ENCODE results near the gene ERICH2.
"Not testable (repeated sequence)": the region's sequence is repeated elsewhere in the genome, so short reads cannot be mapped to it uniquely, and the experiment has no call there.

Gene ERICH2, protein sequence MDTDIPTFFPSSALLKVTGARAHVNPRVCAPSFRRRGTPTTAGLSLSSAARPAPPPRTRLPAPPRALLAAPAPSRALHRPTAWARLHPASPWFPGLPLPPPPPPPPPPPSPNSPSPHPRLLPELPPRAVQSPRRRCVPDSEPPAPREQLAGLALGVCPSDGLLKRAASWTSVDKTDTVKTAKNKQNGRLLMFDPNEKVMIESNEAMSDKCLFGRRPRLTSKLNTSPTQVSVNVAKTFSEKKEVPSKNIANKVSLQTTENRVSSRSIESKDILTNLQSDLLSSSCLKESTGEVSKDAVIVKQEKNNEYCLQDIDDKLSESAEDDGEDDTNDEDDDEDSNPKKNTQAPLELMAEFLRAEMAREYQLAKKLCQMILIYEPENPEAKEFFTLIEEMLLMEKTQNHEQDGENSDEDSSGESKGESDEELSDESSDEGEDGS

DNA sequence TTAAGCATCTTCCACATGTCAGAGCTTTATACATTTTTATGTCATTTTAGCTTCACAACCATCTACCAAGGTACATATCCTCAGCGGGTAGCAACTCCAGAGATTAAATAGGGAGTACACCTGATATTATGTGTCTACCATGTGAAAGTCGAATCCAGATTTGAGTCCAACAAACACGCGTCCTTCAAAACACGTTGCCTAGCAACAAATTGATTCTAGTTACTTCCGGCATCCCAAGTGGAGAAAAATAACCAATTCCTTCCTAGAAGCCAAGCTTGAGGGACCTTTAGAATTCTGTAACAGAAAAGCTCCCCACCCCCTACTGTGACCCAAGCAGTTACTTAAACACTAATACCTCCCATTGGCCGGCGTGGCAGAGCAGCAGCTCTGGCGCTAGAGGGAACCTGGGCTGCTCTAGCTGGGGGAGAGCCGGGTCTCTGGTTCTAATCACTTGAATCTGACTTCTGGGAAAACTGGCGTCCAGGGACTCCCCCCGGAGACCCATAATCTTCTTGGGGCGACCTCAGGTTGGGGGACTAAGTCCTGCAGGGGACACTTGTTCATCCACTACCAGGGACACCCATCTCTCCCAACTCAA lies at the start of gene ERICH2:
ERICH2 (plus strand) TSS at position 371 of the 598 bp plus-strand sequence. CDS start 304 bp downstream, outside the sequence.
- peak; percentile 97 for DNase-seq

DNA sequence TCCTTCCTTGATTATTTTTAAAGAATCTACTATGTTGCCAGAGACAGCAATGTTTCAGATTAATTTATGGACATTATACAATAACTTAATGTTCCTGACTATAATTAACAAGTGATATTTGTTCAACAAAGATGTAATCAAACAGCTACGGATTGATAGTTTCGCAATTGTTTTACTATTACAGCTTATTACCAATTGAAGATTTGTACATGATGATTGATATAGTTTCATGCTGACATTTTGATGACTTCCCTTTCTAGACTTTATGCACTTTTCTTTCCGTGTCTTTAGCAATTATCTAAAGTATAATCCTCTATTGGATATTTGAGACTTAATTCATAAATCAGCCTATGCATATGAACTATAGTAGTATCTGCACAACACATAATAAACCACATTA lies 48.5 kb upstream of the ERICH2 start:
- DNase-seq = no peak

- DNase-seq = no peak
Observed at GRCh38 chr2:170722301-170722700, 47.9 kb upstream of the ERICH2 start.

DNA sequence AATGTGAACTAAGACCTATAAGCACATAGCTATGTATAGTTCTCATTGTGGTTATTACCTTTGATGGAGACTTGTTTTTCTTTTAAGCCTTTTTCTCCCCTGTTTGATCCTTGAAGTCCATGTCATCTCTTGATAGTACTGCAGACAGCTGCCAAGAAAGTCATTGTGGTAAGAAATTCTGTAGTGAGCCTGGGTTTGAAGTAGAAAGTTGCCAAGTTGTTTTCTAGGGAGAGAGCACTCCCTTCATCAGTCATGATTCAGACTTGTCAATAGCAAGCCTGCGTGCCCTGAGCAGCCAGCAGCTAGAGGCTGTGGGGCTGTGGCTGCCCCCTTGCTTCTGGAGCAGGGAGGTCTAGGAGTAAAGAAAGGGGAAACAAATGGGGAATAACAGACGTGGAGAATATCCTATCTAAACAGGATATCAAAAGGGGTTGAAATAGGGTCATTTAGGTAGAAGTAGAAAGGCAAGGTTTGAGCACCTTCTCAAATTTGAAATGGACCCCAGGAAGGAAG lies 46.7 kb upstream of the ERICH2 start:
- DNase-seq = no peak

DNA sequence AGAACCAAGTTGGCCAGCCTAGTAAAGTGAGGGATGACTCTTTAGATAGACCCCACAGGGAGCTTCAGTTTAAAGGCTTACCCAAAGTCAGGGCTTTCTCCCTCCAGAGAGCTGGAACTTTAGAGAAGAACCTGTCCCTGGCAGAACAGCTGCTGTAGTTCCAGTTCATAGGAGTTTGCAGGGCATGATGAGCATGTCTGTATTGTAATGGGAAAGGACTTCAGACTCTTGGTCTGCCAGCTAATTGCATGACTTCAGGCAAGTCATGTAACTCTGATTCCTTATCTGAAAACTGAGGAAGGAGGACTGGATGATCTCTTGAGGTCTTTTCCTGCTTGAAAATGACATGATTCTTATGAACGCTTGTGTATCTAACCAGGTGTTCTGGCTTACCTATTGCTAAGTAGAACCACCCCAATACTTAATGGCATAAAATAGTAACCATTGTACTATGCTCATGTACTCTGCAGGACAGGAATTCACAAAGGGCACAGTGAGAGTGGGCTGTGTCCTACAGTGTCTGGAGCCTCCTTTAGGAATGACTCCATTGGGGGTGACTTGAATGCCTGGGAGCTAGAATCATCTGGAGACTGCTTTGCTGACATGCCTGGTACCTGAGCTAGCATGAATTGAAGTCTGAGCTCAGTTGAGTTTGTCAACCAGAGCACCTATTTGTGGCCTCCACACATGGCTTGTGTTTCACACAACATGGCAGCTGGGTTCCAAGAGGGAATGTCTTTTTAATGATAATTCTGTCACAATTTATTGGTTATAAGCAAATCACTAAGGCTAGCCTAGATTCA lies 36.2 kb upstream of the ERICH2 start:
- no peak for DNase-seq

GRCh38 chr2:170734601-170735000 lies 35.6 kb upstream of the ERICH2 start:
- DNase-seq = not testable (repeated sequence)

DNA sequence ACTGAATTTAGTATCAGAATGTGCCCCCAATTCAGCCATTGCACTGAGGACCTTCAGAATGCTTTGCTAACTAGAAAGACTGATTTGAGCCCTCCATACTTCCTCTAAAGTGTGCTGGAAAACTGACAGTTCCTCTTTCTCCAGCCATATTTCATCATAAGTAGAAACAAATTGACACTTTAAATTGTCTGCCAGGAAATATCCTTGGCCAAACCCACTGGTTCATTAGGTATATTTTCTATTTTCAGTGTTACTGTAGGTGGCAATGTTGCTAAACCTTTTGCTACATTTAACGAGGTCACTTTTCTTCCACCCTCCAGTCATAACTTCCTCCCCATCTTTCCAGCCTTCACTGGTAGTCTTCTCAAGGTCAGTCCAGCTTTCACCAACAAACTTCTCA lies 33.5 kb upstream of the ERICH2 start:
- peak; percentile 28 for DNase-seq

DNA sequence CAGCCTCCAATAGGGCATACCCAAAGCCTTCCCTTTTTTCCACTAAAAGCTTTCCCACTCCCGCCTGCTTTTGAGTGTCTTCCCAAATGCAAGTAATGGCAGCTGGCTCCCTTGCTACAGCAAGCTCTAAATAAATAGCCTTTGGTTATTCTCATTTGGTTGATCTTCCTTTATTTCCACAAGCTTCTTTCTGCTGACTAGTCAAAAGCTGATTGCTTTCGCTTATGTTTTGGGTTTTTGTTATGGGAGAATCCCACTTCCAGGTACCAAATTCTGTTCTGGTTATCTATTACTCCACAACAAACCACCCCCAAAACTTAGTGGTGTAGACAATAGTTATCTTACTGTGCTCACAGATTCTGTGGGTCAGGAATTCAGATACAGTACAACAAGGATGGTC lies 32.8 kb upstream of the ERICH2 start:
- no peak for DNase-seq

DNA sequence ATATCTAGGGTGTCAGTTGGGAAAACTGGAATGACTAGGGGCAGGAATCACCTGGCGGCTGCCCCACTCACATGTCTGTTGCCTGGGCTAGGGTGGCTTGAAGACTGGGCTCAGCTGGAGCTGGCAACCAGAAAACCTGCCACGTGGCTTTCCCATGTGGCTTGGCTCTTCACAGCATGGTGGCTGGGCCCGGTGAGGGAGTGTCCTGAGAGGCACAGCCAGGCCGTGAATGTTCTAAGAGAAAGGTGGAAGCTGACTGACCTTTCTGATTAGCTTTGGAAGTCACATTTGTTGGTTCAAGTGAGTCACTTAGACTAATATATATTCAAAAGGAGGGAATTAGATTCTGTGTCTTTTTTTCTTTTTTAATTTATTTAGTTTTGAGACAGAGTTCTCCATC lies 32.4 kb upstream of the ERICH2 start:
- DNase-seq = no peak

GRCh38 chr2:170739048-170739447 lies 31.1 kb upstream of the ERICH2 start:
- DNase-seq = no peak

DNA sequence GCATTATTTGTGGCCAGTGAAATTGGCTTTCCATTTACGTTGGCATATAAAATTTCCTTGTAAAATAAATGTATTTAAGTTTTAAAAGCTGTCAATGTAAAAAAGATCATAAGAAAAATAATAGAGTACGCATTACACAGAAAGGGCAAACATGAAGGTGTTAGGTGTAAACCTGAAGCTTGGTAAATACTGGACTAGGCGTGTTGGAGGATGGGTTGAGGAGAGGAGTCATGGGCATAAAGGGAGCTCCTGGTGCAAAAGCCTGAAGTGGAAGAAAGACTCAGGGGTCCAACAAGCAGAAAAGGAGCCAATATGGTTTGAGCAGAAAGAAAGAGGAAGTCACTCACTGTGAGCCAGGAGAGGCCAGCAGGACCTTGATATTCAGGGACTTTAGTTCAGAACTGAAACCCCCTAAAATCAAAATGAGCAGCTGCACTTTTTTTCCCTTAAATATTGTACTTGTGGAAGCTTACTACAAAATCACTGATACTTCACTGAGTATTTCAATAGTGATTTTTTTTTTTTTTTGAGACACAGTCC lies 30.6 kb upstream of the ERICH2 start:
- no peak for DNase-seq

DNA sequence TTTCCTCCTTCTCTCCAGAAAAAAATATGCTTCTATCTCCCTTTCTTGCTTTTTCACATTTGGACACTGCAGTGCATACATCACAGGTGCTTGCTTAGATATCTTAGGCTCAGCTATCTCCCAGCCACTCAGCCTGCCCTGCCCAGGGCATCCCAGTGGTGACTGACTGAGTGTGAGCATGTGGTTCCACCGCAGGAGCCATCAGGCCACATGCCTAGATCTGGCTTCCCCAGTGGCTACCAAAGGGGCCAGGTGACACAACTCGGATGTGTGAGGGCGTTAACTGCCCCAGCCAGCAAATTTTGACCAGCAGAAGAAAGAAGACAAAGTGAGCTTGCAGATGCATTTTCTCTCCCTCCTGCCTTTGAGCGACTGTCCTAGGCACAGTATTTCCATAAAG lies 29.5 kb upstream of the ERICH2 start:
- DNase-seq = no peak

DNA sequence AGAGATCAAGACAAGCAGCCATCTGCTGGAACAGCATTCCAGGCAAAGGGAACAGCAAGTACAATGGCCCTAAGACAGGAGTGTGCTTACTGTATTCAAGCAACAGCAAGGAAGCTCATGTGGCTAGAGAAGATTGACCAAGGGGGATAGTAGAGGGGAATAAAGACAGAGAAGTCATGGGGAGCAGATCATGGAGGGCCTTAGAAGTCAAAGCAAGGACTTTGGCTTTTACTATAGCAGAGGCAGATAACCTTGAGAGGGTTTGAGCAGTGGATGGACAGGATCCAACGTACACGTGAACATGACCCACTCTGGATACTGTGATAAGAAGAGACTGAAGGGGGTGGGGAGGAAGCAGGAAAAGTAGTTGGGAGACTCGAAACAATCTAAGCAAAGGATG lies 28.2 kb upstream of the ERICH2 start:
- no peak for DNase-seq

- DNase-seq = no peak
Observed at GRCh38 chr2:170742896-170743529, 27.2 kb upstream of the ERICH2 start.

DNA sequence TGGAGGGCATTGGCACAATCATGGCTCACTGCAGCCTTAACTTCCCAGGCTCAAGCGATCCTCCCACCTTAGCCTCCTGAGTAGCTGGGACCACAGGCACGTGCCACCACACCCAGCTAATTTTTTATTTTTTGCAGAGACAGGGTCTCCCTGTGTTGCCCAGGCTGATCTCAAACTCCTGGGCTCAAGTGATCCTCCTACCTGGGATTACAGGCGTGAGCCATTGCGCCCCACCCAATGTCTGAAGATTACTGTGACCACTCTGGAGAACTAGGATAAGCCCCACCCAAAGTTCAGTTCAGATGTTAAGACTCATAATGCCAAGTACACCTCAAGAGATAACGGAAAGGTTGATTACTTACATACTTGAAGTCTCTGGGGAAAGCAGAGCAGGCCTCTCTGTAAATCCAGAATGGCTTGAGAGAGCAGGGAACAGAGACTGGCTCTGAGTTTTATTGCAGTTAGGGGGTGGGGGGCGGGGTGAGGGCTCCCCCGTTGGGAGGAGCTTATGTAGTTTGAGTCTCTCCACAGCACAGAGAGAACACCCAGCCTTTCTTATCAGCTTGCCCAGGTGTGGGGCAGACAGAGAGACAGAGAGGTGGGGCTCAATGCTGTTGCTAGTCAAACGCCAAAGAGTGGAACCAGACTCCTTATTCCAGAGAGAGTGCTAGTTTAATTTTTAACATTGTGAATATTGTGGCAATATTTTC lies 26.5 kb upstream of the ERICH2 start:
- no peak for DNase-seq

DNA sequence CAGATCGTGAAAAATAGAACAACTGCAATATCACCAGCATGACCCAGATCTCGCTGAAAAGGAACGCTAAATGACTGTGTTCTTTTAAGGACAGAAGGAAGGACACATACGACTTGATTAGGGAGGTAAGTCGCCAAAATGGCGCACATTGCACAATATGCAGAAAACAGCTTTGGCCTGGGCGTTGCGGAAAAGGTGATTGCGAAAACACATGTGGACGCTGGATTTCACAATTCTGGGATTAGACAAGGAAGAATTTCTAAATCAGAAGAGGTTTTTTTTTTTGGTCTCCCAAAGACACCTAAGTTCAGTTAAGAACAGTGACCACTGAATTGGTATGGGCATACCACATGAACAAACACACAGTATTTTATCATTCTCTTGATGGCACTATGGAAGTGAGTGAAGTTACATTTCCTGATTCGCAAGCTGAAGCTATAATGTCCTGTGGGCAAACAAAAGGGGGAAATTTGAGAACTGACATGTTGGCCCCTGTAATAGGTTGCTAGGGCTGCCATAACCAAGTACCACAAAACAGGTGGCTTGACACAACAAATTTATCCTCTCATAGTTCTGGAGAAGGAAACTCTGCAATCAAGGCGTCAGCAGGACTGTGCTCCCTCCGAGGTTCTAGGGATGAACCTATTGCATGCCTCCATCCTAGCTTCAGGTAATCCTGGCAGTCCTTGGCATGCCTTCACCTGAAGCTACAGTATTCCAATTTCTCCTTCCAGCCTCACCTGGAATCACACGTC lies 25.8 kb upstream of the ERICH2 start:
- DNase-seq = peak; percentile 30

DNA sequence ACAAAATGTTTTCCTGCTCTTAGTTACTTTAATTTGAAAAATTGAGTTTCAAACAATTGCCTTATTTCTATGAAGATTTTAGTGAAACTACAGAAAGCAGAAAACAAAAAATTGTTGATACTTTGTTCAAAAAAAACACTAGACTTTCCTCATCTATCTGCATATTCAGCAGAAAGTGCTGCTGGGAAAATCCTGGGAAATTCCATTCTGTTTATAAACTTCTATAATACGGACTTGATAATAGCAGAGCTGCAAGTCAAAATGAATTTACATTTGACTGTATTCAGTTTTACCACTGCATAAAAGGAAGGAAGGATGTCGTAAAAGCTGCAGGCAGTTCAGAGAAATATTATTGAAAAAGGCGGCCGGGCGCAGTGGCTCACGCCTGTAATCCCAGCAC lies 24.9 kb upstream of the ERICH2 start:
- DNase-seq = no peak

- peak; percentile 41 for DNase-seq
Observed at GRCh38 chr2:170747921-170748320, 22.3 kb upstream of the ERICH2 start.

GRCh38 chr2:170751555-170751954 lies 18.6 kb upstream of the ERICH2 start:
- not testable (repeated sequence) for DNase-seq

DNA sequence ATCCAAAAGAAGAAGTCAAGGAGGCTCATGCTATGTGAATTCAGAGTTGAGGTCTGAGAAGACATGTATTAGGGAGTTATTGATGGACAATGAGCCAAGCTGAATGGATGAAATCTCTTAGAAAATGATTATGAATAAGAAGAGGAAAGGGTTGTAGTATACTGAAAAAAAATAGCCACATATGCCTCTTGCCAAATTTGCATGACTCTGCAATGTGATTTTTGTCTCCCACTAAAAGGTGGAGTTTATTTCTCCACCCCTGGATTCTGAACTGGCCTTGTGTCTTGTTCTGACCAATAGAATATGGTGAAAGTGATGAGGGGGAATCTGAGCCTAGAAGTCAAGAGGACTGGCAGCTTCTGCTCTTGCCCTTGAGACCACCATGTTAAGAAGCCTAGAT lies 8.6 kb upstream of the ERICH2 start:
- no peak for DNase-seq

DNA sequence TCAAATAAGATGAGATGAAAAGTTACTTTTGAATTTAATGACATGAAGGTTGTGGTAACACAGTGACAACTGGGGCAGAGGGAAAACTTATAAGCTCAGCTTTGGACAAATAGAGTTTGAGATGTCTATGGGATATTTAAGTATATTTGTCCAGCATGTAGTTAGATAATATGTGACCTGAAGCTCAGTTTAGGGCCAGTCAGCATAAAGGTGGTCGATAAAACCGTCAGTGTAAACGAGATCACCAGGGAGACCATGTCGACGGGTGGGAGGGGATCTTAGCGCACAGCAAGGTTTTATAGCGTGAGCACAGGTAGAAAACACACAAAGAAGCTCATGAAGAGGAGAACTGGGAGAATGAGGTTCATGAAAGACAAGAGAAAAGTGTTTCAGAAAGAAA lies 7.4 kb upstream of the ERICH2 start:
- DNase-seq = no peak

Measured in DMS53 (cell line).